HFF-Myc (cell line): ENCODE data around the gene CCDC70.

ENCODE experiments used
- DNase-seq: peaks from one replicate; pipeline ENCODE4 v3.0.0-alpha.2; 2011; ENCODE audit warnings: low read depth; ENCODE audit errors: extremely low read depth
- H3K4me3 ChIP-seq: replicated peaks from 2 replicates; pipeline ENCODE4 v1.5.1; 2011; ENCODE audit warnings: low read depth, mild to moderate bottlenecking, control low read depth, low read length
- TF ChIP-seq, protein P1 (sequence below): IDR thresholded peaks from 2 replicates; pipeline ENCODE4 v1.5.1; 2012; ENCODE audit warnings: mild to moderate bottlenecking, low read depth, low read length, control low read depth; ENCODE audit errors: missing control alignments

The CCDC70 gene

GRCh38 chr13:51844862-51845573 is 16.8 kb upstream of the CCDC70 start, which contains the start of gene TMEM272:
TMEM272 (minus strand) TSS chr13:51845177; CDS start chr13:51838530, 6,647 bp downstream.
- TF ChIP-seq, protein P1, sequence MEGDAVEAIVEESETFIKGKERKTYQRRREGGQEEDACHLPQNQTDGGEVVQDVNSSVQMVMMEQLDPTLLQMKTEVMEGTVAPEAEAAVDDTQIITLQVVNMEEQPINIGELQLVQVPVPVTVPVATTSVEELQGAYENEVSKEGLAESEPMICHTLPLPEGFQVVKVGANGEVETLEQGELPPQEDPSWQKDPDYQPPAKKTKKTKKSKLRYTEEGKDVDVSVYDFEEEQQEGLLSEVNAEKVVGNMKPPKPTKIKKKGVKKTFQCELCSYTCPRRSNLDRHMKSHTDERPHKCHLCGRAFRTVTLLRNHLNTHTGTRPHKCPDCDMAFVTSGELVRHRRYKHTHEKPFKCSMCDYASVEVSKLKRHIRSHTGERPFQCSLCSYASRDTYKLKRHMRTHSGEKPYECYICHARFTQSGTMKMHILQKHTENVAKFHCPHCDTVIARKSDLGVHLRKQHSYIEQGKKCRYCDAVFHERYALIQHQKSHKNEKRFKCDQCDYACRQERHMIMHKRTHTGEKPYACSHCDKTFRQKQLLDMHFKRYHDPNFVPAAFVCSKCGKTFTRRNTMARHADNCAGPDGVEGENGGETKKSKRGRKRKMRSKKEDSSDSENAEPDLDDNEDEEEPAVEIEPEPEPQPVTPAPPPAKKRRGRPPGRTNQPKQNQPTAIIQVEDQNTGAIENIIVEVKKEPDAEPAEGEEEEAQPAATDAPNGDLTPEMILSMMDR: peak; percentile 94
- H3K4me3 ChIP-seq: no peak within 1 kb of the TSS
- no peak for DNase-seq

GRCh38 chr13:51845574-51846318 is 16.0 kb upstream of the CCDC70 start:
- no peak for DNase-seq
- TF ChIP-seq, protein P1: no peak
- H3K4me3 ChIP-seq: no peak overlapping the region

DNA sequence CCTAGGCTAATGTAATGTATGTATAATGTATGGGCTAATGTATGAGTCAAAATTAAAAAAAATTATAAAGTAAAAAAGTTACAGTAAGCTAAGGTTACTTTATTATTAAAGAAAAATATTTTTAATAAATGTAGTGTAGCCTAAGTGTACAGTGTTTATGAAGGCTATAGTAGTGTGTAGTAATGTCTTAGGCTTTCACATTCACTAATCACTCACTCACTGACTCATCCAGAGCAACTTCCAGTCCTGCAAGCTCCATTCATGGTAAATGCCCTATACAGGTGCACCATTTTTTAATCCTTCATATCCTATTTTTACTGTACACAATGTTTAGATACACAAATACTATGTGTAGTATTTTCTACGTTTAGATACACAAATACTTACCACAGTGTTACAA is 15.0 kb upstream of the CCDC70 start:
- H3K4me3 ChIP-seq: no peak overlapping the region
- DNase-seq: no peak
- TF ChIP-seq, protein P1: no peak

GRCh38 chr13:51848674-51849073 is 13.1 kb upstream of the CCDC70 start:
- TF ChIP-seq, protein P1: no peak
- DNase-seq: no peak
- H3K4me3 ChIP-seq: no peak overlapping the region

- no peak overlapping the region for H3K4me3 ChIP-seq
- no peak for DNase-seq
- TF ChIP-seq, protein P1: peak; percentile 82
These were observed 12.3 kb upstream of the CCDC70 start for GRCh38 chr13:51849145-51850101.

GRCh38 chr13:51856027-51856736 is 5.6 kb upstream of the CCDC70 start:
- TF ChIP-seq, protein P1: no peak
- no peak overlapping the region for H3K4me3 ChIP-seq
- DNase-seq: no peak
